ENCODE data around the gene PARP14.

DNA sequence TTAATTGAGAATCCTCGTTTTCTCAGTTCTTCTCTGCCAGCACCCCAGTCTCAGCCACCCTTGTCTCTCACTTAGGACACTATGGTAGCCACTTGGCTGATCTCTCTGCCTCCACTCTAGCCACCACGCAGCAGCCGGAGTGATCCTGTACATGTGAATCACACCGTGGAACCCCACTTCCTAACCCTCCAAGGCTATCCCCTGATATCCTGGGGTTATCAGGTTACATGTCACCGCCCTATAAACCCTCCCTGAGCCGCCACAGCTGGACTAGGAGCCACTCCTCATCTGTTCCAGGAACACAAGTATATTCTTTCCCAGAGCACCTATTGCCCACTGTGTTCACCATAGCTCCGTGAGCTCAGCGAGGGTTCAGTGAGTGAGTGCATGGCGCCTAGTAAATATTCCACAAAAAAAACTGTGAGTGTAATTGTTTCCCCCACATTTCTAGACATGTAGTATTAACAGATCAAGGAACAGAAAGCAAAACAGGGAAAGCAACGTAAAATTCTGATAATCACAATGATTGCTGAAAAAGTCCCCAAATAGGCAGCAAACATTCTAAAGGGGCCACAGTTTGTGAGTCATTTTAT lies 661 bp upstream of the PARP14 start:
- TF ChIP-seq, protein P1, sequence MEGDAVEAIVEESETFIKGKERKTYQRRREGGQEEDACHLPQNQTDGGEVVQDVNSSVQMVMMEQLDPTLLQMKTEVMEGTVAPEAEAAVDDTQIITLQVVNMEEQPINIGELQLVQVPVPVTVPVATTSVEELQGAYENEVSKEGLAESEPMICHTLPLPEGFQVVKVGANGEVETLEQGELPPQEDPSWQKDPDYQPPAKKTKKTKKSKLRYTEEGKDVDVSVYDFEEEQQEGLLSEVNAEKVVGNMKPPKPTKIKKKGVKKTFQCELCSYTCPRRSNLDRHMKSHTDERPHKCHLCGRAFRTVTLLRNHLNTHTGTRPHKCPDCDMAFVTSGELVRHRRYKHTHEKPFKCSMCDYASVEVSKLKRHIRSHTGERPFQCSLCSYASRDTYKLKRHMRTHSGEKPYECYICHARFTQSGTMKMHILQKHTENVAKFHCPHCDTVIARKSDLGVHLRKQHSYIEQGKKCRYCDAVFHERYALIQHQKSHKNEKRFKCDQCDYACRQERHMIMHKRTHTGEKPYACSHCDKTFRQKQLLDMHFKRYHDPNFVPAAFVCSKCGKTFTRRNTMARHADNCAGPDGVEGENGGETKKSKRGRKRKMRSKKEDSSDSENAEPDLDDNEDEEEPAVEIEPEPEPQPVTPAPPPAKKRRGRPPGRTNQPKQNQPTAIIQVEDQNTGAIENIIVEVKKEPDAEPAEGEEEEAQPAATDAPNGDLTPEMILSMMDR (IDR thresholded peaks at IDR 0.05) = no peak
- no peak for TF ChIP-seq POLR2A (IDR thresholded peaks at IDR 0.05)

Data from Peyer's patch (tissue), 4 donors.